GM18499 (cell line): ENCODE data around the gene LRRC56.

Source experiments
- ATAC-seq: cut with Tn5 transposase; IDR thresholded peaks from one replicate; pipeline ENCODE4 v1.9.1; 2021; ENCODE audit warnings: moderate number of reproducible peaks; ENCODE audit not compliant: insufficient read depth, unreplicated experiment

The LRRC56 gene

DNA sequence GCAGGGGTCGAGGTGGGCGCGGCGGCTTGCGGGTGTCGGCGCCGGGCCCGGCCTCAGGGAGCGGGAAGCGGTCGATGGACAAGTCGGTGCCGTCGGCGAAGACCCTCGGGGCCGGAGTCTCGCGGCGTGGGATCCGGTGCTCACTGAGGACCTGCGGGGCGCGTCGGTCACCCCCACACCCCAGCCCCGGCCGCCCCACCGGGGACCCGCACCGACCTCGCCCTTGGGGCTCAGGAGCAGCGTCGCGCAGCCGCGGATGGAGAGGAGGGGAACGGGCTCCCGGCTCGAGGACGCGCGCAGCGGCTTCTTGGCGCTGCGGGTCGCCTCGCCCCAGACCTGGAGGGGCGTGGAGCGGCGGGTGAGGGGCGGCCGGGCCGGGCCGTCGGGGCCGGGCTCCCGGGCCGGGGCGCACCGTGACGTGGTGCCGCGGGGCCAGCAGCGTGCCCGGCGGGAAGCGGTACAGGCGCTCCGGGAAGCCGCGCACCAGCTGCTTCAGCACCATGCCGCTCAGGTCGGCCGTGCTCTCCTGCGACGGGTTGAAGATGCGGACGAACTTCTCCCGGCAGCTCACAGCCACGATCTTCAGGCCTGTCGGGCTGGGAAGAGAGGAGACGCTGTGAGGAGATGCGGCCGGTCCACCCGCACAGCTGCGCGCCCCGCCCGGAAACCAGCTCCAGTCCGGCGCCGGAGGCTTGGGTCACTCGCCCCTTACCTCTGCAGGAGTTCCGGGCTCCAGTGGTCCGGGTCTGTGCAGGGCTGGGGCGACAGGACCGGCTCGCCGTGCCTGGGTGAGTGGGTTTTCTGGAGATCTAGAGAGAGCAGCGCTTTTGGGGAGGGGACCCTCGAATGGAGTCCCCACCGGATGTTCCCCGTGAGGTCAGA is 18.7 kb downstream of the LRRC56 start:
- ATAC-seq, result no peak

DNA sequence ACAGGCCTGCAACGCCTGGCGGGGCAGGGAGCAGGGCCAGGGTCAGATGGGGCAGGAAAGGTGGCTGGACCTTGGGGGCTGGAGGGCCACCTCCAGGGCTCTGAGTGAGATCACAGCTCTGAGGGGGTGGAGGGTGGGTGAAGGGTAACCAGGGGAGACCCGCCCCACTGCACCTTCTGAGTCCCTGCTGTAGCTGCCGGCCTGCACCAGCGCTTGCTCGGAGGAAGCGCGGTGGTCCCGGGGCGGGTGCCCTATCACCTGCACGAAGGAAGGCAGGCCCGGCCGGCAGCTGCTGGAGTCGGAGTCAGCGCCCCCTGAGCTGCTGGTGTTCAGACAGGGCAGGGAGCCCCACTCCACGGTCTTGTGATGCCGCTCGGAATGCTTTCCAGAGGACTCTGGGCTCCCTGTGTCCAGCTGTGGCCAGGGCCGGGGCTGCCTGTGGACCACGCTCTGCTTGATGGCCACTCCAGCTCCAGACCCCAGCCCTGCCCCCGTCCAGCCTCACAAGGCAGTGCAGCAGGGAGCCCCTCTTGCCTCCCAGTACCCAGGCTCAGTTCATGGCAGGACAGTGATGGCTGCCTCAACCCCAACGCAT is 19.4 kb downstream of the LRRC56 start:
- ATAC-seq, result no peak

- ATAC-seq, result no peak
These were observed 20.2 kb downstream of the LRRC56 start for GRCh38 chr11:557328-558132.

DNA sequence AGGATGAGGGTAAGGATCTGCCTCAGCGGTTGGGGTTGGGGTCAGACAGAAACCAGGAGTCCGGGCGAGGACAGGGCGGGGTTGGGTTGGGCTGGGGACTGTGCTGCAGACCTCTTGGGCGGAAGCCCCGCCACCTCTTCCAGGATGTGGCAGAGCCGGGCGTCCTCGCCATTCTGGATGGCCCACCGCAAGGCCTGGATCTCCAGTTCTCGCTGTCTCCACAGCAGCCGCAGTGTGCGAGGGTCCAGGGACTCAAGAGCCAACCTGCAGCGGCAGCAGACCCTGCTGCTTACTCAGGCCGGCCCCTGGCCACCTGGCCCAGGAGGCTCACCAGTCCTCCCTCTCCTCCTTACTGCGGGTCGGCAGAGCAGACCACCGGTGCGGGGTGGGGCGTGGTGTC is 21.2 kb downstream of the LRRC56 start:
- no peak for ATAC-seq

GRCh38 chr11:559020-559620 is 21.8 kb downstream of the LRRC56 start:
- no peak for ATAC-seq

DNA sequence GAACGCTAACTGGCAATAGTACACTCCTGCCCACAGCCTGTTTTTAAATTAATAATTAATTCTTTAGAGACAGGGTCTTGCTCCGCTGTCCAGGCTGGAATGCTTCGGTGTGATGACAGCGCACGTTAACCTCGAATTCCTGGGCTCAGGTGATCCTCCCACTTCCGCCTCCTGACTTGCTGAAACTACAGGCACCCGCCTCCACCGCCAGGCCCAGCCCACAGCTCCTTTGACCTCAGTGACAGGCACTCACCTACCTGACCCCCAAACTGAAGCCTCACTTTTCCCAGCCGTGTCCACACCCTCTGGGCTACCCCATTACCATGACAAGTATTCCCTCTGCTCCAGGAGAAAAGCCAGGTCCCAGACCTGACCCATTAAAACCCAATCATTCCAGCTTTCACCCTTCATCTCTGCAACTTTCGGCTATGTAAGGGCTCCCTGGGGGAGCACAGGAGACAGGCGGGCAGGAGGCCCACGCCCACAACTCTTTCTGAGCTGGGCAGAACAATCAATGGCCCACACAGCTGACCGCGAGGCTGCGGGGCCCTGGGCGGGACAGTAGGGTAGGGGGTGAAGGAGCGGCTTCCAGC is 22.5 kb downstream of the LRRC56 start:
- ATAC-seq, result no peak

DNA sequence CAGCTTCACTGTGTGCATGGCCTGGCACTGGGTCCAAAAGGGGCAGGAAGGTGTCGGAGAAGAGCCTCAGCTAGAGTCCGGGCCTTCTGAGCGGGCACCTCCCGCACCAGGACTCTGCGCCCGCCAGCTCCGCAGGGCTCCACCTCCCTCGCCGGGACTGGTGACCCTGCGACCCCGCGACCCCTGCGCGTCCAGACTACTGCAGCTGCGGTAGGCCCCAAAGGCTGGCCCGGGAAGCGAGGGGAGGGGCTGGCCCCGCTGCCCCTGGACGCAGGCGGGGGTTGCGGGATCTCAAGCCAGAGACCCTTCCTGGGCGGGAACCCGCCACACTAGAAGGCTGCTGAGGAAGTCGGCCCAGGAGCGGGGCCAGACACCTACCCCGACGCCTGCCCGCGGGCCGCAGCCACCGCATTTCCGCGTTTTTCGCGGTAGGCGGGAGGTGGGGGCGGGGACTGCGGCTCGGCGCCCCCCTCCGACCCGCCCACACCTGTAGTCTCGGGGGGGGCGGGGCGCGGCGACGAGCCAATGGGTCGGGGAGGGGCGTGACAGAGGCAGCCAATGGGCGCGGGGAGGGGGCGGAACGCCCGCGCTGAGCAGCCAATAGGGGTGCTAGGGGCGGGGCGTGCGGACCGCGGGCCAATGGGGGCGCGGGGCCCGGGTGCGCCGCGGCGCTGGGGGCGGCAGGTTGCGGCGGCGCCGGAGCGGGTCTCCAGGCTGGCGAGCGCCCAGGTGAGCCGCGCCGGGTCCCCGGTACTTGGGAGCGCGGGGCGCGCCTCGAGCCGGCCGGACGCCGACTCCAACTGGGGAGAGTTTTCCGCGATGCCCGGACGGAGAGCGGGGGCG is 23.2 kb downstream of the LRRC56 start, which contains the start of the genes LMNTD2 and RASSF7:
TSS of gene LMNTD2 (minus strand) at position 434 of the 843 bp plus-strand sequence. CDS start at position 412, 22 bp downstream.
TSS of gene RASSF7 (plus strand) at position 666 of the 843 bp plus-strand sequence. CDS start 799 bp downstream, outside the sequence.
- ATAC-seq, result no peak

DNA sequence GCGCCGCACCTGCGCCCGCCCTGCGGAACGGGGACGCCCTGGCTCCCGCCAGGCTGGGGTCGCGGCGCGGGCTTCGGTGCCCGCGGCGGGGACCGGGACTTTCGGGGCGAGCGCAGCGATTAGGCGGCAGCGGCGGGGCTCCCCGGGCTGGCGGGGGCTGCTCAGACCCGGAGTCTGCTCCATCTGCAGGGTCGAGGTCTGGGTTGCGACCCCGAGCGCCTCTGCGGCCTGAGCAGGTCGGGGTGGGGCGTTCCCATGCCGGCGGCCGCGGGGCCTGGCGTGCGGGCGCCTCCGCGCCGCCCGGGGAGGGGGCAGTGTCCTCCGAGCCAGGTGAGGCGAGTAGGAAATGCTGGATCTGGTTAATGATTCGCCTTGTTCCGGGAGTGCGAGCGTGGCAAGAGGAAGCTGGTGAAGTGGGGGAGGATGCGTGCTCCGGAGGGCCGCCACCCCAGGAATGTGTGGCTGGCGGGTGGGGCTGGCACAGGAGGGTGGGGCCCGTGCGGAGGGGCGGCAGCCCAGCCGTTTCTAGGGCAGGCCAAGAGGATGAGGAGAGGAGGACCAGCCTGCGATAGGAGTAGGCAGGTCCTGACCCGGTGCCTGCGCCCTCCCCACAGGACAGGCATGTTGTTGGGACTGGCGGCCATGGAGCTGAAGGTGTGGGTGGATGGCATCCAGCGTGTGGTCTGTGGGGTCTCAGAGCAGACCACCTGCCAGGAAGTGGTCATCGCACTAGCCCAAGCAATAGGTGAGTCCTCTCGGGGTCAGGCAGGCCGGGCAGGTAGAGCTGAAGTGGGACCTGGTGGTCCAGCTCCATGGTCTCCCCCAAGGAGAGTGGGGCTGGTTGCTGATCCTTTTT is 24.0 kb downstream of the LRRC56 start:
- no peak for ATAC-seq

GRCh38 chr11:562046-562645 is 24.8 kb downstream of the LRRC56 start:
- no peak for ATAC-seq

DNA sequence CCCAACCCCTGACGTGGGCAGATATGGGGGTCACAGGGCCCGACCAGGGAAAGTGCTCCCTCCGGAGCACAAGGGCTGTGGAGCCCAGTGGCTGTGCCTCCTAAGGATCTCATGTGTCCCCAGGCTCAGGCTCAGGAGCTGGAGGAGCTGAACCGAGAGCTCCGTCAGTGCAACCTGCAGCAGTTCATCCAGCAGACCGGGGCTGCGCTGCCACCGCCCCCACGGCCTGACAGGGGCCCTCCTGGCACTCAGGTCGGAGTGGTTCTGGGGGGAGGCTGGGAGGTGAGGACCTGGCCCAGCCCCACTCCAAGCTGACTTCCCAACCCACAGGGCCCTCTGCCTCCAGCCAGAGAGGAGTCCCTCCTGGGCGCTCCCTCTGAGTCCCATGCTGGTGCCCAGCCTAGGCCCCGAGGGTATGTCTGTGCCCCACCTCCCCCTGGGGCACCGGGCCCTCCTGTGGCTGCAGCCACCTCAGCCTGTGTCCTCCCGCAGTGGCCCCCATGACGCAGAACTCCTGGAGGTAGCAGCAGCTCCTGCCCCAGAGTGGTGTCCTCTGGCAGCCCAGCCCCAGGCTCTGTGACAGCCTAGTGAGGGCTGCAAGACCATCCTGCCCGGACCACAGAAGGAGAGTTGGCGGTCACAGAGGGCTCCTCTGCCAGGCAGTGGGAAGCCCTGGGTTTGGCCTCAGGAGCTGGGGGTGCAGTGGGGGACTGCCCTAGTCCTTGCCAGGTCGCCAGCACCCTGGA is 25.9 kb downstream of the LRRC56 start:
- ATAC-seq, result no peak

DNA sequence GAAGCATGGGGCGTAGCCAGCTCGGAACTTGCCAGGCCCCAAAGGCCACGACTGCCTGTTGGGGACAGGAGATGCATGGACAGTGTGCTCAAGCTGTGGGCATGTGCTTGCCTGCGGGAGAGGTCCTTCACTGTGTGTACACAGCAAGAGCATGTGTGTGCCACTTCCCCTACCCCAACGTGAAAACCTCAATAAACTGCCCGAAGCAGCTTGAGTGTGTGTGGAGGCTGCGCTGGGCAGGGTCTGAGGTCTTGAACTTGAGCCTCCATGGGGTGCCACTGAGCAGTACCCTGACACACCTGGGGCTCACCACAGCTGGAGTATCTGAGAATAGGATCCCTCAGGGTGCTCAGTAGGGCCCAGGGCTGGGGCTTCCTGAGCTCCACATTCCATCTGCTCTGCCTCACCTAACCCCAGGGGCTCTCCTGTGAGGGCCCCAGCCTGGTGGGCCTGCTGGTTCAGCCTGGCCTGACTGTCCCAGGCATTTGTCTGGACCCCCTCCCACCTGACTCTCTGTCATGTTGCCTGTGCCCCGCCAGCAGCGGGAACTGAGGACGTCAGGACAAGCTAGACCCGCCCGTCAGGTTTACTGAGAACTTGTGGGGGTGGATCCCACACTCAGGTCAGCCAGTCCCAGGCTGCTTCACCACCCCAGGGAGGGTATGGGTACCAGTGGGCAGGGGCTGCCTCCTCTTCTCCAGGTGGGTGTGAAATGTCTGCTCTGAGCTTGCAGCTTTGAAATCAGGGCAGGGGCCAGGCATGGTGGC is 26.7 kb downstream of the LRRC56 start:
- no peak for ATAC-seq

GRCh38 chr11:565921-566509 is 28.7 kb downstream of the LRRC56 start:
- ATAC-seq, result no peak

DNA sequence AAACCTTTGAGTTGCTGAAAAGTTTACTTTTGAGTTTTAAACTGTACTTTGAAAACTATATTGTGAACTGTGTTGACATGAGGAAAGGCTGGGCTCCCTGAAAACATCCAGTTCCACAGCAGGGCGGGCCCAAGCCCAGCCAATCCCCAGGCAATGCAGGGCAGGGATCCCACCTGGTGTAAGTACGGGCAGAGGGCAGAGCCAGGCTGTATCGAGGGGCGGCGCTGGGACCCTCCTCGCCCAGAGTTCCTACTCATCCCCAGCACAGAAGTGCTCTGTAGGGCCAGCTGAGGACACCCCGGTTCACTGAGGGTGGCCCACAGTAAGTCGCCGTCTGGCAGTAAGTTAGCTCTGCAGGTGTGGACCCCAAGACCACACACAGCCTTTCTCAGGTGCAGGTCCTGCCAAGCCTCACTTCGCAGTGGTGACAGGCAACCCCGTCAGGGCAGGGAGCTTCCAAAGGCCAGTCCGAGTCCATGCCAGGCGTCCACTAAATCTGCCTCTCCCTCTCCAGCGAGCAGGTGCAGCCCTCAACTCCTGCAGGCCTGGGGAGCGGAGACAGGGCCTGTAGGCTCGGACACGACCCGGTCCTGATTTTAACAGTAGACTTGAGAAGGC is 29.8 kb downstream of the LRRC56 start:
- no peak for ATAC-seq

GRCh38 chr11:567629-568292 is 30.4 kb downstream of the LRRC56 start:
- ATAC-seq, result no peak
